SW480 (cell line): ENCODE measurements around the gene KATNA1.

ENCODE experiments used
- DNase-seq: peaks from one replicate; pipeline ENCODE4 v3.0.0-alpha.2; 2016; ENCODE audit warnings: low spot score

The KATNA1 gene

DNA sequence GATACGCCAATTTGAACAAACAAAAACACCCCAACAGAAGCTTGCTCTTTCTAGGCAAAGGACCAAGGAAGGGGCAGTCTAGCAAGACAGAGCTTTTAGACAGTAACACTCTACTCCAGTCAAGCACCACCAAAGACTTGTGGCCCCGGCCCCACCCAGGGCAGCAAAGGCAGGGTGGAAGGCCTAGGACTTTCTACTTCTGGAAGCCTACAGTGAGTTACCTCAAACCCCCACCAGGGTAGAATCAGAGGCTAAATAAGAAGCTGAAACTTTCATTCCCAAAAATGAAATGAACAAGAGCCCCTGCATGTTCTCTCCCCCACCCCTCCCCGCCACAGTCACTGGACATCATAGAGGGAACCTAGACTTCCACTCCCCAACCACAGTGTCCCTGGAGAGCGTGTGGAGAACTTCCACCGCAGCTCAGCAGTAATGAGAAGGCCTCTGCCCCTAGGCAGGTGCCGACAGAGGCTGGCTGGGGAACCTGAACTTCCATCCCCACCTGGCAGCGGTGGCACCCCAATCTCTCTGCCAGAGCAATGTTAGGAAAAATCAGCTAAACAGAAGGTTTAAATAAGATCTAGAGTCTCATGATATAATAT is 40.0 kb downstream of the KATNA1 start:
- DNase-seq: no peak

- DNase-seq: no peak
Measured at GRCh38 chr6:149600508-149600907, 48.0 kb downstream of the KATNA1 start.

- no peak for DNase-seq
Measured at GRCh38 chr6:149593408-149593807, 55.1 kb downstream of the KATNA1 start.

DNA sequence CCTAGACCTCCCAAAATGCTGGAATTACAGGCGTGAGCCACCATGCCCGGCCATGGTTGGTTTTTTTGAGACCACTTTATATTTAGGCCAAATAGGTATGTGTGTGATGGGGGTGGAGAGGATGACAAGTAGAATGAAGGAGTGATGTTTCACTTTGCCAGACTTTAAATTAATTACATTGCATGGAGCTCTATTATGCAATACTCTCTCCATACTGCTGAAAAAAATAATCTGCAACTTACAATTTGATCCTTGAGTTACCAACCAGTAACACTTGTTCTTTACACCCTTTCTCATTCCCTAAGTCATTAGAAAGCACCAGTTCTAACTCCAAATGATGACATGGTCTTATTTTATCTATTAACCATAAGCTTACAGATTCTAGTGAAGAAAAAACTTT is 55.5 kb downstream of the KATNA1 start:
- no peak for DNase-seq

GRCh38 chr6:149586149-149586548 is 62.4 kb downstream of the KATNA1 start:
- no peak for DNase-seq

DNA sequence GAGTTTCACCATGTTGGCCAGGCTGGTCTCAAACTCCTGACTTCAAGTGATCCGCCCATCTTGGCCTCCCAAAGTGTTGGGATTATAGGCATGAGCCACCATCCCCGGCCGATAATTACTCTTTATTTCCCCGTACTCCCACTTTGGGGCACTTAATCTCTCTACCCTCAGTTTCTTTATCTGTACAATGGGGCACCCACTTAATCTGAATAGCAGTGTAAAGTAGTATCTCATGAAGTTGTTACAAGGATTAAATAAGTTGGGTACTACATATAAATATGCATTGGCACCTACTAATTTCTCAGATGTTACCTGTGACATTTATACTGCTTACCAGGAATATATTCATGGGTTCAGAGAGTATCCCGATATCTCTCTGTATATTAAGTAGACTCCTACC is 67.2 kb downstream of the KATNA1 start:
- DNase-seq: no peak

DNA sequence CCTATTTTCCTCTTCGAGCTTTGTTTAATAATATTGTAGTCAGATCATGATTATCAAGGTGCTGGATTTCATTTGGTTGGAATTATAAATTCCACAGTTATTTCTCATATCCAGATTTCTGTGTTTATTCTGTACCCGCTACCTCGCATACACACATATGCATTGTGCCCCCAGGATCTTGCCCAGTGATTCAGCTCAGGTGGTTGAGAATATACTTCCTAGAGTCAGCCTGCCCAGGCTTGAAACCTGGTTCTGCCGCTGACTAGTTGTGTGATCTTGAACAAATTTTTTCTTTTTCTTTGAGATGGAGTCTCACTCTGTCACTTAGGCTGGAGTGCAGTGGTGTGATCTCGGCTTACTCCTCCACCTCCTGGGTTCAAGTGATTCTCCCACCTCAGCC is 67.6 kb downstream of the KATNA1 start:
- DNase-seq: no peak

DNA sequence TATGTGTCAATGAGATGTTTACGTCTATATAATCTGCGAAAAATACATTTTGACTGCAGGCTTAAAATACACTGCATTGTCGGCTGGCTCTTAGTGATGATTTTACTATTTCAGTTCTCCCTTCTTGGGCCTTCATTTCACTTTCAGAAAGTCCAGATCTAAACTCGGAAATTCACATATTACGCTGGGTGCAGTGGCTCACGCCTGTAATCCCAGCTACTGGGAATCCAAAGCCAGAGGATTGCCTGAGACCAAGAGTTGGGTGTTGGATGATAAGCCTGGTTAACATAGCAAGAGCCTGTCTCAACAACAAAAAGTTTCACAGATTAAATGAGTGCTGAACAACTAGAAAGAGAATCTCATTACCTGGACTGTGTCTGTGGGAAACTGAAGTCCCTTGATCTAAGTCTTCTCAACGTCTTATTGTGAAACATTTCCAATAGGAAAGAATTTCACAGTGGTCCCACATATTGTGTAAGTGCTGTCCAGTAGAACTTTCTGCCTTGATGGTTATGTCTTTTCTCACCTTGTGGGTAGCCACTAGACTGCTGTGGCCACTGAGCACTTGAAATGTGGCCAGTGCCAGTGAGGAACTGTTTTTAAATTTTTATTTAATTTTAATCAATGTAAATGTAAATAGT is 80.4 kb downstream of the KATNA1 start:
- no peak for DNase-seq

- no peak for DNase-seq
Measured at GRCh38 chr6:149567194-149567586, 81.3 kb downstream of the KATNA1 start.

DNA sequence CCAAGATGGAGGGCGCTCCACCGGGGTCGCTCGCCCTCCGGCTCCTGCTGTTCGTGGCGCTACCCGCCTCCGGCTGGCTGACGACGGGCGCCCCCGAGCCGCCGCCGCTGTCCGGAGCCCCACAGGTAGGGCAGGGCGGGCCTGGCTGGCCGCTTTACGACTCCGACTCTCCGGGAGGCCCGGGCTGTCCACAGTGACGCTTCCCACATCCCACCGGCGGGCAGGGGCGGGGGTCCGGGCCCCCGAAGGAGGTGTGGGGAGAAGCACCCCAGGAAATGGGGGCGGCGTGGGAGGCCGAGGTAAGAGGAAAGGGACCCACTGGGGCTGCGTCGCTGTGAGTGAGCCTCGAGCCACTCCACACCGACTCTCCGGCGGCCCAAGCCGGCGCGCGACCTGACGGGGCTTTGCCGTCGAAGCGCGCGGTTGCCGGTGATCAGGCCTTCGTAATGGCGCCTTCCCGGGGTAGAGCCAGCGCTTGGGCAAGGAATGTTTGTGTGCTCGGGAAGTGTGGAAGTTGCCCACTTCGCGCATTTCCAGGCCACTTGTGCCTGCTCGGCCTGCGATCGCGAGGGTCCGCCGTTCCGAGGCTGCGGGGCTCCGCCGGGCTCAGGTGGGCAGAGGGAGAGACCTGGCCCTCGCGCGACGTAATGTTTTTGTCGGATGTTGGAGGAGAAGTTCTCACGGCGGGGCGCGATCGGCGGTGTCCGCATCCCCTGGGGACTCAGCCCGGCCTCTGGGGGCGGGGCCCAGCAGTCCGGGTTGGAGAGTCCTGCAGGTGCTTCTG is 81.9 kb downstream of the KATNA1 start:
- peak; percentile 60 for DNase-seq

GRCh38 chr6:149565527-149566409 is 82.7 kb downstream of the KATNA1 start, which contains the start of gene GINM1:
Gene GINM1, plus strand, starts transcription at chr6:149566375. Its CDS starts 40 bp downstream, at chr6:149566415.
- DNase-seq: peak; percentile 88

DNA sequence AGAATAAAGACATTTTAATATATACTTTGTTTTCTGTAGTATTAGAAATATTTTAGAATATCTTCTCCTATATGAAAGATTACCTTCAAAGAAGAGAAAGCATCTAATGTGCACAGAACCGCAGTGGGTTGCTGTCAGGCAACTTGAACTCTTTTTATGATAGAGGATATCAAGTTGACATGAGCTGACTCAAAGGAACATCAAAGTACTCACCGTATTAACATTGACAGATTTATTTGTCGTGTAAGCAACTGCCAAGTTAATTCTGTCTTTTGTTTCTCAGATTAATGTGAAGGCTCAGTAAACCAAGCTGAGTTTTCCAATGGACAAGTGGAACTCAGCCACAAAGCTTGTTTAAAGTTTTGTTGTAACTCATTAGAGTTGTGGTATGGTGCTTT is 84.6 kb downstream of the KATNA1 start:
- DNase-seq: no peak

DNA sequence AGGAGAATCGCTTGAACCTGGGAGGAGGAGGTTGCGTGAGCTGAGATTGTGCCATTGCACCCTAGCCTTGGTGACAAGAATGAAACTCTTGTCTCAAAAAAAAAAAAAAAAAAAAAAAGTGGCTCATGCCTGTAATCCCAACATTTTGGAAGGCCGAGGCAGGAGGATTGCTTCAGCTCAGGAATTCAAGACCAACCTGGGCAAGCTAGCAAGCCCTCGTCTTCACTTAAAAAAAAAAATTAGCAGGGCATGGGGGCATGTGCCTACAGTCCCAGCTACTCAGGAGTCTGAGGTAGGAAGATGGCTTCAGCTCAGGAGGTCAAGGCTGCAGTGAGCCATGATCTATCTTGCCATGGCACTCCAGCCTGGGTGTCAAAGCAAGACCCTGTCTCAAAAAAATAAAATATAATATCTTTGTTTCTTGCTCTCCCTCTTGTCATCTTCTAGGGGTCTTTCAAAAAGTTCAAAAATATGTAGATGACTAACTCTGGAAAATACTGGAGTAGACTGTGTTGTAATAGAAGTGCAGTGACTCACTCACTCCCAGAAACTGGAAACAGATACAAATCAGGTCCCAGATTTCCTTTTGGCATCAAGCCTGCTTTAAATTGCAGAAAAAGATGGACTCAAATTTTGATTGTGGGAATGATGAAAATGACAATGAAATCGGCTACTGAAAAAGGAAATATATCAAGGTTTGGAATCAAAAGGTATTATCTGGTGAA is 85.1 kb downstream of the KATNA1 start:
- DNase-seq: no peak

- peak; percentile 28 for DNase-seq
Measured at GRCh38 chr6:149560736-149561135, 87.8 kb downstream of the KATNA1 start.

DNA sequence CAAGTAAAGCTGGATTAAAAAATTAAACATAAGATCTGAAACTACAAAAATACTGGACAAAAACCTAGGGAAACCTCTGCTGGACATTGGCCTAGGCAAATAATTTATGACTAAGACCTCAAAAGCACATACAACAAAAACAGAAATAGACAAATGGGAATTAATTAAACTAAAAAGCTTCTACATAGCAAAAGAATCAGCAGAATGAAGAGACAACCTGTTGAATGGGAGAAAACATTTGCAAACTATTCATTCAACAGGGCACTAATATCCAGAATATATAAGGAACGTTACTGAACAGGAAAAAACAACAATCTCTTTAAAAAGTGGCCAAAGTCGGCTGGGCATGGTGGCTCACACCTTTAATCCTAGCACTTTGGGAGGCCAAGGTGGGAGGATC is 89.1 kb downstream of the KATNA1 start:
- no peak for DNase-seq

DNA sequence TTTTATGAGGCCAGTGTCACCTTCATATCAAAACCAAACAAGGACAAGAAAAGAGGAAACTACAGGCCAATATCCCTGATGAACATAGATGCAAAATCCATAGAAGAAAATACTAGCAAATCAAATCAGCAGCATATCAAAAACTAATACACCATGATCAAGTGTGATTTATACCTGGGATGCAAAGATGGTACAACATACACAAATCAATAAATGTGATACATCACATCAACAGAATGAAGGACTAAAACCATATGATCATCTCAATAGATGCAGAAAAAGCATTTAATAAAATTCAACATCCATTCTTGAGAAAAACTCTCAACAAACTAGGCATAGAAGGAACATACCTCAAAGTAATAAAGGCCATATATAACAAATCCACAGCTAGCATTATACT is 90.5 kb downstream of the KATNA1 start:
- DNase-seq: no peak

DNA sequence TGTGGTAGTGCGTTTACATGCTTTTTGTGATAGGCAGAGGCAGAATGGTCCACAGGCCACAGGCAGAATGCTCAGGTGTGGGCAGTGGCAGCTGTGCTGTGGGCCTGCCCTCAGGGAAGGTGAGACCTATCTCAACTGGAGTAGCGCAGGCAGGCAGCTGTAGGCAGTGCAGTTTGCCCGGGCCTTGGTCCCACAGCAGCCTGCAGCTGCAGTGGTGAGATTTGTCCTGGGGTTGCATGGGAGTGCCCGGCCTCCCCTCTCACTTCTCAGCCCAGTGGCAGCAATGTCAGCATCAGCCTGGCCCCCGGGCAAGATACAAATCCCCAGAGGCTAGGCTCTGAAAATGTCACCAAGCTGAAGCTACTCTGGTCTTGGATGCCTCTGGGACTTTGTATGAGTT is 96.6 kb downstream of the KATNA1 start:
- no peak for DNase-seq

DNA sequence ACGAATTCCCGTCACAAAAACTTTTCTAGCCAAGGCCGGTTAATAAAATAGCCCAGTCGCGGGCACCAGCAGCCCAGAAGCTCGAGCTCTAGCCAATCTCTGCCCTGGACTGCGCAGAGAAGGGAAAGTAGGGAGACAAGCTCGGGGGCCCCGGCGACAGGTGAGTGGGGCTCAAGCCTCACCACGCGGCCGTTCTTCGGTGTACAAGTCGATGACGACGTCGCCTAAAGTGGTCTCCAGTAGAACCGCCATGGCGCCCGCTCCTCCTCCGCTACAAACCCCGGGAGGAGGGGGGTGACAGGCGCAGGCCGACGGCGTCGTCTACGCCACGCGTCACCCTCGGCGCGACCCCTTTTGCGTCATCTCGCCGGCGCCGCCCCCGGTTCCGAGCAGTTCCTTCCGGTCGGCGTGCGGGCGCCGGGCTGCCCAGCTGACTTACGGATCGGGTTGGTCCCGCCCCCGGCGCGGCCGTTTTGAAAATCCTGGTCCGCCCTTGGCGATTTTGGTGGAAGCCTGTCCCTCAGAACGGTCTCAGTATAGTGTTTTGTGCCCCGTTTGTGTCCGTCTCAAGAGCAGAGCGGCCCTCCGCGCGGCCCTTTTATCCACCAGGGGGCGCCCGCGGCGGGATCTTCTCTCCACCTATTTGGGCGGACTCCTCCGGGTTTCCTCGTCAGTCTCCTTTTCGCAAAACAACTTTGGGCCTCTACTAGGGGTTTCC is 102.6 kb downstream of the KATNA1 start, which contains the start of gene PPIL4:
TSS of gene PPIL4 (minus strand) at position 290 of the 718 bp plus-strand sequence. CDS start at position 252, 38 bp downstream.
- DNase-seq: peak; percentile 87

GRCh38 chr6:149545258-149545753 is 103.2 kb downstream of the KATNA1 start:
- peak; percentile 32 for DNase-seq
